ENCODE results near the gene EYS.

Gene EYS

DNA sequence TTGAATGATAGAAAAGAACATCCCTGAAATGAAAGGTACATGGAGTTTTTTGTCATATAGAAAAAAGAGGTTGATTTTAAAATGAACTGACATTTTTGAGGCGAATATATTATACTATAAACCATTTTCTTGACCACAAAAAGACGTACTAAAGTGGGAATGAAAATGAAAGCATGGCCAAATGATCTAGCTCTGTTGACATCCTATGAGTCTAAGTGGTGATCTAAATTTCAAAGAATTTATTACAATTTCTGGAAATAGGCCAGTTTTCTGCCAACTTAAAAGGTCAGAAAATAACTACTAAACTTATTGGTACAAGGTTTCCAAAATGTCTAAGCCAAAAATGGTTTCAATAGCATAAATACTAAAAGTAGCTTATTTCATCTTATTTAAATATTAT is 536.8 kb downstream of the EYS start:
- Histone ChIP-seq H3K27ac (ENCODE audit: low read depth, low read length) (no peak overlapping the region), H3K36me3 (ENCODE audit: insufficient read depth, low read length) (no peaks in the 10 kb centered on the region), H3K4me3 (ENCODE audit: low read depth, low read length) (no peak overlapping the region), H3K79me2 (ENCODE audit: control insufficient read depth, insufficient read depth, low read length, unreplicated experiment) (no peaks in the 10 kb centered on the region), H3K4me1 (ENCODE audit: control insufficient read depth, insufficient read depth, low read length, unreplicated experiment) (no peaks in the 10 kb centered on the region), H3K27me3 (ENCODE audit: insufficient read depth, low read length) (no peaks in the 10 kb centered on the region), H2AFZ (ENCODE audit: low read length, unreplicated experiment) (no peak overlapping the region)

DNA sequence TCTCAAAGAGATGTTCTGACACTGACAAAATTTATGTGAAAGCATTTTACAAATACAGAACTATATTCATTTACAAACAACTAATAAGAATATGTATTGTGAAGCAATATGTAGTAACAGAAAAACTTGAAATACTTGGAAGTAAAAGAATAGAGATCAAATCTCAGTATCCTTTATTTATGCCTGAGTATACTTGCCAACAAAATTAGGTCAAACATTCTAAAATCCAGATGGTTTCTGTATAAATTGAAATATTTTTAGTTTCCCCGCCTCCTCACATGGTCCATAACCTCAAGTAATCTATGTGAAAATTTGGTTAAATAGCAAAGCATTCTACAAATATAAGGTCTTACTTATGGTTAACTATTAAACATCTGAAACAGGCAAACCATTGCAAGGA is 545.4 kb downstream of the EYS start:
- Histone ChIP-seq H3K4me1 (ENCODE audit: control insufficient read depth, insufficient read depth, low read length, unreplicated experiment) (no peaks in the 10 kb centered on the region), H2AFZ (ENCODE audit: low read length, unreplicated experiment) (no peak overlapping the region), H3K79me2 (ENCODE audit: control insufficient read depth, insufficient read depth, low read length, unreplicated experiment) (no peaks in the 10 kb centered on the region), H3K36me3 (ENCODE audit: insufficient read depth, low read length) (no peaks in the 10 kb centered on the region), H3K4me3 (ENCODE audit: low read depth, low read length) (no peak overlapping the region), H3K27me3 (ENCODE audit: insufficient read depth, low read length) (no peaks in the 10 kb centered on the region), H3K27ac (ENCODE audit: low read depth, low read length) (no peak overlapping the region)

DNA sequence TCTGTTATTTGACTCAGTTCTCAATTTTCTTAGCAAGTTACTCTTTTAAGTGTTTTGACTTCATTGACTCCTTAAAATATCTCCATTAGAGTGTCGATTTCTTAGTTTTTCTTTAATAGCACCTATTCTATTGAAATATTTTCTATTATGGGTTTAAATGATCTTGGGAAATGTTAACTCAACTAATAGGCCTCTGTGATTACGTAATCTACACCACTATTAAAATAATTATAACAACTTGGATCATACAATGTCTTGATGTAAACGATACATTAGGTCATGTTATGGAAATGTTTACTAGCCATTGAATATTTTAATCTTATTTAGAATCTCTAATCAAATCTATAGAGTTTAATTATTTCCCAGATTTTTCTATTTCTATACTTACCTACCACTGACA is 550.0 kb downstream of the EYS start:
- H2AFZ ChIP-seq (ENCODE audit: low read length, unreplicated experiment), result no peak overlapping the region
- H3K27ac ChIP-seq (ENCODE audit: low read depth, low read length), result no peak overlapping the region
- H3K4me3 ChIP-seq (ENCODE audit: low read depth, low read length), result no peak overlapping the region
- H3K36me3 ChIP-seq (ENCODE audit: insufficient read depth, low read length), result no peaks in the 10 kb centered on the region
- no peaks in the 10 kb centered on the region for H3K4me1 ChIP-seq (ENCODE audit: control insufficient read depth, insufficient read depth, low read length, unreplicated experiment)
- no peaks in the 10 kb centered on the region for H3K79me2 ChIP-seq (ENCODE audit: control insufficient read depth, insufficient read depth, low read length, unreplicated experiment)
- no peaks in the 10 kb centered on the region for H3K27me3 ChIP-seq (ENCODE audit: insufficient read depth, low read length)

DNA sequence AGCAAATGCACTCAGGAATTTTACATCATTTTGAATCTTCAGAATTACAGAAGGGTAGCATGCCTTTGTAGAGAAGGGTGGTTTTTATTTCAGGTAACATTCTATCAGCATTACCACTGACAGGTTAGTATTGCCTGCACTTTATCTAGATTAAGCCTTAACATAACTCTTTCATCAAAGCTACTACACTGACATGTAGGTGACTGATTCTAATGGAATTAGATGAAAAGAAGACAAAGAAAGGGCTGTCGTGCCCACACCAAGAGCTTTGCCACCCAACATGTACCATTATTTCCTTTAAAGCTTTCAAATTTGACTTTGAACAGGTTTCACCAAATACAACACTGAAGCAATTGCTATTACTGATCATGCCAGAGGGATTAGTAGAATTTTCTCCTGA is 551.9 kb downstream of the EYS start:
- Histone ChIP-seq H3K79me2 (ENCODE audit: control insufficient read depth, insufficient read depth, low read length, unreplicated experiment) (no peaks in the 10 kb centered on the region), H2AFZ (ENCODE audit: low read length, unreplicated experiment) (no peak overlapping the region), H3K4me1 (ENCODE audit: control insufficient read depth, insufficient read depth, low read length, unreplicated experiment) (no peaks in the 10 kb centered on the region), H3K27ac (ENCODE audit: low read depth, low read length) (no peak overlapping the region), H3K36me3 (ENCODE audit: insufficient read depth, low read length) (no peaks in the 10 kb centered on the region), H3K4me3 (ENCODE audit: low read depth, low read length) (no peak overlapping the region), H3K27me3 (ENCODE audit: insufficient read depth, low read length) (no peaks in the 10 kb centered on the region)

DNA sequence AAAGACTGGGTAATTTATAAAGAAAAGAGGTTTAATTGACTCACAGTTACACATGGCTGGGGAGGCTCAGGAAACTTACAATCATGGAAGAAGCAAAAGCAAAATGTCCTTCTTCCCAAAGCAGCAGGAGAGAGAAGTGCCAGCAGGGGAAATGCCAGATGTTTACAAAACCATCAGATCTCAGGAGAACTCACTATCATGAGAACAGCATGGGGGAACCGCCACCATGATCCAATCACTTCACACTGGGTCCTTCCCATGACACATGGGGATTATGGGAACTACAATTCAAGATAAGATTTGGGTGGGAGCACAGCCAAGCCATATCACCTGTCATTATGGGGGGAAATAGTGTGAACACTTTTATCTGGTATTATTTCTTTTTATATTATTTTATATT is 557.2 kb downstream of the EYS start:
- H3K4me1 ChIP-seq (ENCODE audit: control insufficient read depth, insufficient read depth, low read length, unreplicated experiment), result no peaks in the 10 kb centered on the region
- no peaks in the 10 kb centered on the region for H3K36me3 ChIP-seq (ENCODE audit: insufficient read depth, low read length)
- H3K27me3 ChIP-seq (ENCODE audit: insufficient read depth, low read length), result no peaks in the 10 kb centered on the region
- H3K4me3 ChIP-seq (ENCODE audit: low read depth, low read length), result no peak overlapping the region
- no peak overlapping the region for H2AFZ ChIP-seq (ENCODE audit: low read length, unreplicated experiment)
- H3K79me2 ChIP-seq (ENCODE audit: control insufficient read depth, insufficient read depth, low read length, unreplicated experiment), result no peaks in the 10 kb centered on the region
- H3K27ac ChIP-seq (ENCODE audit: low read depth, low read length), result no peak overlapping the region

DNA sequence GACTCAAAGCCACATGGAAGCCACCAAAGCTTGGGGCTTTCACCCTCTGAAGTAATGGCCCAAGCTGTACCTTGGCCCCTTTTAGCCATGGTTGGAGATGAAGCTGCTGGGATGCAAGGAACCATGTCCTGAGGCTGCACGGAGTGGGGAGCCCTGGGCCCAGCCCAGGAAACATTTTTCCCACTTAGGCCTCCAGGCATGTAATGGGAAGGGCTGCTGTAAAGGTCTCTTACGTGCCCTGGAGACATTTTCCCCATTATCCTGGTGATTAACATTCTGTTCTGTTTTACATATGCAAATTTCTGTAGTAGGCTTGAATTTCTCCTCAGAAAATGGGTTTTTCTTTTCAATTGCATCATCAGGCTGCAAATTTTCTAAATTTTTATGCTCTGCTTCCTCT is 558.2 kb downstream of the EYS start:
- Histone ChIP-seq H3K4me1 (ENCODE audit: control insufficient read depth, insufficient read depth, low read length, unreplicated experiment) (no peaks in the 10 kb centered on the region), H2AFZ (ENCODE audit: low read length, unreplicated experiment) (no peak overlapping the region), H3K36me3 (ENCODE audit: insufficient read depth, low read length) (no peaks in the 10 kb centered on the region), H3K27ac (ENCODE audit: low read depth, low read length) (no peak overlapping the region), H3K27me3 (ENCODE audit: insufficient read depth, low read length) (no peaks in the 10 kb centered on the region), H3K4me3 (ENCODE audit: low read depth, low read length) (no peak overlapping the region), H3K79me2 (ENCODE audit: control insufficient read depth, insufficient read depth, low read length, unreplicated experiment) (no peaks in the 10 kb centered on the region)

DNA sequence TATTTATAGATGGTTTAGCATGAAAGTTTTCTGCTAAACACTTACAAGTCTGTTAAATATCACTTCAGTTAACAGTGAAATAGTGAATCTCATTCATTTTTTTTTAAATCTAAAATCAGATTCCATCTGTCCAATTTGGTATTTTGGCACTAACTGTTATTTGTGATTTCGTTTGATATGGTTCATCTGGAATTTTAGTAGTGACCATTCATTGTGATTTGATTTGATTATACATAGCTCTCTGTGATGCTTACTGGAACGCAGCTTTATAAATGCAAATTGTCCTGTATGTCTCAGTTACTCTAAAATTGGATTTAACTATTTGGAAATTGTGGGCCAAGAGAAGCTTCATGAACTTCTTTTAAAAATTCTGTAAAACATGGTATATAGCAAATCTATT is 571.5 kb downstream of the EYS start:
- no peak overlapping the region for H3K27ac ChIP-seq (ENCODE audit: low read depth, low read length)
- H3K36me3 ChIP-seq (ENCODE audit: insufficient read depth, low read length), result no peaks in the 10 kb centered on the region
- no peak overlapping the region for H2AFZ ChIP-seq (ENCODE audit: low read length, unreplicated experiment)
- H3K4me1 ChIP-seq (ENCODE audit: control insufficient read depth, insufficient read depth, low read length, unreplicated experiment), result no peaks in the 10 kb centered on the region
- H3K79me2 ChIP-seq (ENCODE audit: control insufficient read depth, insufficient read depth, low read length, unreplicated experiment), result no peaks in the 10 kb centered on the region
- H3K4me3 ChIP-seq (ENCODE audit: low read depth, low read length), result no peak overlapping the region
- no peaks in the 10 kb centered on the region for H3K27me3 ChIP-seq (ENCODE audit: insufficient read depth, low read length)

DNA sequence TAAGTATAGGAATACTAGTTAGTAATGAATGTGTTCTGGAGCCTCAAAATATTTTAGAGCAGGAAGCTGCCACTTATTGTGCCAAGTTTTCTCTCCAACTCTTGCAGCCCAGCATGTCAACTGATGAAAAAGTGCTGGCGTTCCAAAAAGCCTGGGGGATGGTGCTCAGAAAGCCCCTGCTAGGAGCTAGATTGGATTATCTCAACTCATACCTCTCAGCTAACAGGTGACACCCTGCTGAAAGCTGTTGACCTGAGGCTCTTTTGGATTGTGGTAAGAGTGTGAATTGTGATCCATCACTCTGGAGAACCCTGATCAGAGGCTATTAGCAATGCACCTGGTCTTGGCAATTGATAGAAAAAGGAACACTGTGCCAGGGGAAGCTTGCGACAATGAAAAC is 580.4 kb downstream of the EYS start:
- H3K4me3 ChIP-seq (ENCODE audit: low read depth, low read length), result no peak overlapping the region
- no peak overlapping the region for H3K27ac ChIP-seq (ENCODE audit: low read depth, low read length)
- no peaks in the 10 kb centered on the region for H3K36me3 ChIP-seq (ENCODE audit: insufficient read depth, low read length)
- no peaks in the 10 kb centered on the region for H3K79me2 ChIP-seq (ENCODE audit: control insufficient read depth, insufficient read depth, low read length, unreplicated experiment)
- no peak overlapping the region for H2AFZ ChIP-seq (ENCODE audit: low read length, unreplicated experiment)
- H3K27me3 ChIP-seq (ENCODE audit: insufficient read depth, low read length), result no peaks in the 10 kb centered on the region
- no peaks in the 10 kb centered on the region for H3K4me1 ChIP-seq (ENCODE audit: control insufficient read depth, insufficient read depth, low read length, unreplicated experiment)

DNA sequence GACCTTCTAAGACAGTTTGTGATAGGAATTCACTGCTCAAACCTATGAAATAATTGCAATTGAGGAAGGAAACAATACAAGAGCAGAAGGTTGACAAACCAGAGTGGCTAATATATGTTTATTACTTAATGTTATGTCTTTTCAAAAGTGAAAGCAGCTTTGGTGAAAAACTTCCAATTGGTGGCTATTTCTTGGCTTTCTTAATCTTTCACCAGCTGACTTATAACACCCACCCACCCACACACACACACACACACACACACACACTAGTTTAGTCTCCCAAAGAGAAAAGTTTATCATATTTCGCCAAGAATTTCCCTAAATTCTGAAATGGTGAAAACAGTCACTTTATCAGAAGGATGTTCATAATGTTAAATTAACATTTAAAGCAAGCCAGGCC is 583.5 kb downstream of the EYS start:
- Histone ChIP-seq H3K27me3 (ENCODE audit: insufficient read depth, low read length) (no peaks in the 10 kb centered on the region), H3K27ac (ENCODE audit: low read depth, low read length) (no peak overlapping the region), H3K4me1 (ENCODE audit: control insufficient read depth, insufficient read depth, low read length, unreplicated experiment) (no peaks in the 10 kb centered on the region), H2AFZ (ENCODE audit: low read length, unreplicated experiment) (no peak overlapping the region), H3K4me3 (ENCODE audit: low read depth, low read length) (no peak overlapping the region), H3K79me2 (ENCODE audit: control insufficient read depth, insufficient read depth, low read length, unreplicated experiment) (no peaks in the 10 kb centered on the region), H3K36me3 (ENCODE audit: insufficient read depth, low read length) (no peaks in the 10 kb centered on the region)

DNA sequence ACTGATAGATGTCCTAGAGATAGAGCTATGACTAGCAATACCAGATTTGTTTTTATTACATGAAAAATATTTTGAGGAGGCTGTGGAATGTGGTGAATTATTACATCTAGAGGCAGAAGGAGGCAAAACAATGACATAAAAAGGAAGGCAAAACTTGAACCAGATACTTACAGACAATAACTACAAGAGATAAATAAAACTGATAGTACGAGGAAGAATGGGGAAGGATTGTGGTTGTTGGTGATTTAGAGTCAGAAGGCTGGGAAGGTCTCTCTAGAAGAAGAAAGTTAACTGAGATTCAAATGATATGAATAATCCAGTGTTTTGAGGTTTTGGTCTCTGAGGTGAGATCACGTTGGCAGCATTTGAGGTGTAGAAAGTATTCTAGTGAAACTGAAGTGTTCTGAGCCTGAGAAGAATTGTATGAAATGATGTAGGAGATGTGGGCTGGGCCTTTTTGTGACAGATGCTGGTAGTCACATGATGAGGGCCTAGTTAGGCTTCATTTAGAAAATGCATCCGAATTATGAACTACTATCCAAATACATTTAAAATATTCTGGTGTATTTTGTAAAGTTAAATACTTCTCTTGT is 589.1 kb downstream of the EYS start:
- H2AFZ ChIP-seq (ENCODE audit: low read length, unreplicated experiment), result no peak overlapping the region
- no peaks in the 10 kb centered on the region for H3K4me1 ChIP-seq (ENCODE audit: control insufficient read depth, insufficient read depth, low read length, unreplicated experiment)
- no peaks in the 10 kb centered on the region for H3K36me3 ChIP-seq (ENCODE audit: insufficient read depth, low read length)
- H3K27ac ChIP-seq (ENCODE audit: low read depth, low read length), result no peak overlapping the region
- no peaks in the 10 kb centered on the region for H3K27me3 ChIP-seq (ENCODE audit: insufficient read depth, low read length)
- H3K4me3 ChIP-seq (ENCODE audit: low read depth, low read length), result no peak overlapping the region
- no peaks in the 10 kb centered on the region for H3K79me2 ChIP-seq (ENCODE audit: control insufficient read depth, insufficient read depth, low read length, unreplicated experiment)

DNA sequence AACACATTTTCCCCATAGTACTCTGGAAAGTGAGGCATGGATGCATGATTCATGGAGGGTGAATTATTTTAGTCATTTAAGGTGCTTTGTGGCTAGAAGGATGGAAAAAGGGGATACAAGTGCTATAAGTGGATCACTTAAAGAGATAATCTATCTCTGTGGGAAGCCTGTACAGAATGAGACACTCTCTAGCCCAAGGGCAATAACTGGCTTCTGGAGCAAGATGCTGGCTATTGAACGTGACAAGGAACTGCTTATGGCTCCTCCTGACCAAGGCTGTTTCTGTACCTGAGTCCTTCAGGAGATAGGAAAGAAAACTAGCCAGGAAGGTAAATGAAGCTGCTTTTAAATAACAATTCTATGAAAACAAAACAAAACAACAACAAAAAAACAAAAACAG is 590.7 kb downstream of the EYS start:
- Histone ChIP-seq H2AFZ (ENCODE audit: low read length, unreplicated experiment) (no peak overlapping the region), H3K36me3 (ENCODE audit: insufficient read depth, low read length) (no peaks in the 10 kb centered on the region), H3K27ac (ENCODE audit: low read depth, low read length) (no peak overlapping the region), H3K79me2 (ENCODE audit: control insufficient read depth, insufficient read depth, low read length, unreplicated experiment) (no peaks in the 10 kb centered on the region), H3K4me1 (ENCODE audit: control insufficient read depth, insufficient read depth, low read length, unreplicated experiment) (no peaks in the 10 kb centered on the region), H3K27me3 (ENCODE audit: insufficient read depth, low read length) (no peaks in the 10 kb centered on the region), H3K4me3 (ENCODE audit: low read depth, low read length) (no peak overlapping the region)
